Ammon's horn (tissue), 1 donor: ENCODE data around the gene C16orf78.

Source experiments
- DNase-seq: peaks from one replicate; pipeline ENCODE4 v3.0.0-alpha.2; 2016; ENCODE audit warnings: low spot score

Gene C16orf78

DNA sequence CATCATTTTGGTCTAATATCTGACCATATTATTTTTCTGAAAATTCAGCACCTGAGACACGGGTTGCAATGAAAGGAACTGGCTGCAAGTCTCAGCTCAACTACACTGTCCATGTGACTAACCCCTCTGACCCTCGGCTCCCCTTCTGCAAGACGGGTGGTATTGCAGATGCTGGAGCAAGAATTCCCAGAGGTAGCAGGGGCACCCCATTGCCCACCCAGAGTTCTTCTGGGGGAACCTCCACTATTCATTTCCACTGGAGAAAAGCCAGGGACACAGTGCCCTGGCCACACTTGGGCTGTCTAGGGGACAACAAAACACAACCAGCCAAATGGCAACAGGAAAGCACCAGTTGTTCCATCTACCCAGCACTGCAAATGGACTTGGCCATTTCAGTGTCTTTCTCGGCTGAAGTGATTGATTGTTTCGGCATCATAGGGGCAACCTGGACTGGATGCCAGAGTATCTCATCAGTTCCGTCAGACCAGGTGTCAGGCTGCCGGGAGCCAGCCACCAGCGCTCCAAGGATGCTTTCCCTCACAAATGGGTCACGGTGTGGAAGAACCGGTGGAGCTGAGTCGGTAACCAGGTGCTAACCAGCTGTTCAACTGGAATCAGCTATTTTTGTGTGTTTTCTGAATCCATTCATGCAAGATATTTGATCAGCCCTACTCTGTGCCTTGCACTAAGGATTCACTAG, 58.1 kb downstream of the C16orf78 start:
- DNase-seq: no peak

DNA sequence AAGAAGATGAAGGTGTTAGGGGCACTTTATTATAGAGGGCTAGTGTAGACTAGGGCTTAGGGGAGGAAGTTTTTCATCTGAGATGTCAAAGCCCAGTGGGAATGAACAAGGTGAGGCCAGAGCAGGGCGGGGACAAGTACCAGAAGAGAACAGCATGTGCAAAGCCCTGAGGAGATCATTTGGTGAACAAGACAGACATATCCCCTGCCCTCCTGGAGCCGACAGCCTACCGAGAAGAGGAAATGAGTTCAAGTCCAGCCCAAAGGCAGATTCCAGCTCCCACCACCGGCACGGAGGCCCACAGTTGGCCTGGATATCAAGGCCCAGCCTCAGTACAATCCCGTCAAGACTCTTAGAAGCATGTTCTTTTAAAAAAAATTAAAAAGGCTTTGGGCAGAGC, 61.1 kb downstream of the C16orf78 start:
- no peak for DNase-seq

DNA sequence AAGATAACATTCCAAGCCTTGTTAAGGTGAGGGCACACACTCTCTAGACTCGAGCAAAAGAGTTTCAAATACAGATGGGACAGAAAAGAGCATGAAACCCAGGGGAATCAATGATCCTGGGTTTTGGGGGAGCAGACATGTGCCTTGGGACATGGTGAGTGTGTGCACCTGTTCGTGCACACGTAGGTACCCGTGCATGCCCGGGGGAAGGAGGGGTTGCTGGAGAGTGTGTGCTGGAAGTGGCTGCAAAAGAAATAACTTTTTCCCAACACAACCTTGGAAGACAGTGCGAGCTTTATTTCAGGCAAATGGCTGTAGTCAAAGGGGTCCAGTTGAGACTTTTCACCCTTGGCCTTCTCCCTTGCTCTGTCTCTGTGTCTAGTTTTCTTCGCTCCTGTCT, 62.6 kb downstream of the C16orf78 start:
- DNase-seq: no peak

DNA sequence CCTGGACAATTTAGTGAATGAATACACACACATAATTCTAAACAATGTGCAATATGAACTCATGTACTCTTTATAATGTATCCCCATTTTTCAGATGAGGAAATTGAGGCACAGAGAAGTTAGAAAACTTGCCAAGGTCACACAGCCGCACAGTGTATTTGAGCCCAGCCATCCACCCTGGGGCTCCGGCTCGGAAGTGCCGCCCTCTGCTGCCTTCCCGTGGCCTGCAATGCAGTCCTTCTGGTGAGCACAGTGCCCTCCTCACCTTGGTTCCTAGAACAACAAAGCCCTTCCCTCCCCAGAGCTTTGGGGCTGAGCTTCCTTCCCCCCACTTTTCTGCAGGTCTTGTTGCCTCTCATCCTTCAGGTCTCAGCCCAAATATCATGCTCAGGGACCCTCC, 63.7 kb downstream of the C16orf78 start:
- DNase-seq: no peak

DNA sequence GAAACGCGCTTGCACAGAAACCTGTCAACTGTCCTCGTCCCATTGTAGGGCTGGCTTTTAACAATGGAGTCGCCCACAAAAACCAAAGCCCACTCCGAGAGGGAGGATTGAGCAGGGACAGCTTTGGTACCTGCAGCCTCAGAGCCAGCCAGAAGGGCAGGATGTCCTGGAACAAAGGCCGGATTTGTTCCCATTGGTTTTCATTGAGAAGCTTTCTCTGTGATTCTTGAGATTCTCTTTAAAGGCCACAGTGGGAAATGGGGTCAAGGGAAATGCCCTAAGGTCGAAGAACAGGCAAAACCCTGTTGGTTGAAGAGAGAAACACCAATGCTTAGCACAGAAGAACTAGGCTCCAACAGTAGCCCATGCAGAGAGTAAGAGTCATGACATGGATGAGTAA, 65.4 kb downstream of the C16orf78 start:
- no peak for DNase-seq

DNA sequence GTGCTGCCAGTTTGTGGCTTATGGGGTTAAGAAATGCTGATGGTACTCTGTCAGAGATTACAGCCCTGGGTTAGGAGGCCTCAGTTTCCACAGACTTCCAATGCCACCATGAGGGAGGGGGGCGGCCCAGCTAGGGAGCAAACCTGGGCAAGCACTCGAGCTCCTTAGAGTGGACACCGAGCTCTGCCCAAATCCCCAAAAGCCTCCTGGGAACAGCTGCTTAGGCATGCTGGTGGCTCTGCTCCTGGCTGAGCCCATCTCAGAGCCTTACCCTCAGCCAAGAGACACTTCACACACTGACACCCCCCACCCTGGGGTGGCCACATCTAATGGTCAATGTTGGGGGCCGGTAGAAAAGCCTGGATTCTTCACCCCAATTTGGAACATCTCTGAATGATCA, 66.1 kb downstream of the C16orf78 start:
- no peak for DNase-seq

DNA sequence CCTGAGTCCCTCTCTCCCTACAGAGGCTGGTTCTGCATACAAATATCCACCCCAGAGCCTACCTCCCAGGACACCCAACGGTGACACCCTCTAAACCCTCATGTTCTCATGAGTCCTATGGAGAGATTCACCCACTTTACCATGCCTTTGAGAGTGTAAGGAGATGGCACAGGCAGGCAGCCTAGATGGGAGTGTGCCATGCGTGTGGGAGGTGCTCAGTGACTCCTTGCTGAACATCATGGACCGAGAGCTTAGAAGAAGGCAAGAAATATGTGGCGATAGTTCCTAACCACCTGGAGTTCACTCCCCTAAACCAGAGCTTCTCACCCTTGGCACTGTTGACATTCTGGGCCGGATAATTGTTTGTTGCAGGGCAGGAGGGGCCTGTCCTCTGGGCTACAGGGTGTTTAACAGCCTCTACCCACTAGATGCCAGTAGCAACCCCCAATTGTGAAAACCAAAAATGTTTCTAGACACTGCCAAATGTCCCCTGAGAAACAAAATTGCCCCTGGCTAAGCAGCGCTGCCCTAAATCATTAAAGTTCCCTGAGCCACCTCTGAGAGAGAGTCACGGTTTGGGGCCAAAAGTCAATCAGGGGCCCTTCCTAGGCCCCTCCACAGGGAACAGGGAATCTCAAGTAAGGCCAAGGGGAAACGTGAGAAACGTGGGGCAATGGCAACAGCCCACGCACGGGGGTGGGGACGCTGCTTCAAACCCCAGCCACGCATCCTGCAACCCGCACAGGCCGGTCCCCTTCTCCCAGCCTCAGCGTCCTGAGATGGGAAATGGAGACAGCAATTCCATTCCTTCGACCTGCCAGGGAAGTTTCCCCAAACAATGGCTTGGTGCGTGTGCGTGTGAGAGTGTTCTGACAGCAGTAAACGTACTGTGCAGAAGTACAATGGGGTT, 66.8 kb downstream of the C16orf78 start:
- peak; percentile 7 for DNase-seq

DNA sequence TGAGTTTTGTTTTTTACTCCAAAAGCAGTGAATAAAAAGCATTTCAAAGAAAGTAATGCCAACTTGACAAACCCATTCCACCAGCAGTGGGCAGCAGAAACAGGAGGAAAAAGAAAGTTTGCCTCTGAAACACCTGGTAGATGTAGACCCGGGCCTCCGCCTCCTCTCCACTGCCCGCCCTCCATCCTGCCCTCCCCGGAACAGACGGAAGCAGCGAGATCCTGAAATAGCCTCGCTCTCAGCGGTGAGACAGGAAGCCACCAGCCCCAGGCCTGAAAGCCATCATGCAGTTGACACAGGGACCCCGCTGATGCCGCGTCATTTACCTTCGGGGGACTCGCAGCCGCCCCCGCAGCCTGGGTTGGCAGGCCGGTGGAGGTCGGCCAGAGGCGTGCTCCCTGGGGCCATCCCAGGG, 67.8 kb downstream of the C16orf78 start:
- DNase-seq: peak; percentile 10

DNA sequence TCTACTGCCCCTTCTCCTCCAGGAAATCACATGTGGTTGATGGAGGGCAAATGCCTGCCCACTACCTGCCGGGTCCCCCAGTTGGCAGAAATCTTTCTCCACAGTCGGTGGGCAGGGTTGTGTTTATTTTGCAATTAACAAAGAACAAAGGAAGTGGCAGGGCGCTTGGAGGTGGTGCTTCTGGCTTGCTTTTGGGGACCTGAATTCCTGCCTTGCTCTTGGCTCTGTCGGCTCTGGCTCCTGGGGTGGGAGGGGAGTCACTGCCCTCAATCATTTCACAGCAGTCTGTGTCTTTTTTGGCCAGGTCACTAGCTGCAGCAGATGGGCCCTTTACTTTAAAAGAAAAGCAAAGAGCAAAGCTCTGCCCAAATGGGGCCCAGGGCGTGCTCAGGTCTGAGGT, 69.2 kb downstream of the C16orf78 start:
- DNase-seq: no peak

DNA sequence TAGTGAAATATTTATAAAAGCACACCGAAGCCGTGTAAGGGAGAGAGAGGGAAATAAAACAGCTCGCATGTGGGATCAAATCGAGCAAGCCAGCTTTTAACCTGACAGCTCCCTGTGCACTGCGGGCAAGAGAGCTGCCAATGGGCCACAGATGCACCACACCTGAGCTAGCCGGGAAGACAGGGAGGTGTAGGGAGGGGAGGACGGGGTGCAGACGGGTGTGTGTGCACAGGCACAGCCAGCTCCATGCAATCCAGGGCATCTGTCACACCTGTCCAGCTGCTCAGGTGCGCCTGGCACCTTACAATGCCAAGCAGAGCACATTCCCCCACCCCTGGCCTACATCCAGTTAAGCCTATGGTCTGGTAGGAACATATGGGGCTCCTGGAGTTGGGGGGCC, 70.0 kb downstream of the C16orf78 start:
- DNase-seq: no peak

DNA sequence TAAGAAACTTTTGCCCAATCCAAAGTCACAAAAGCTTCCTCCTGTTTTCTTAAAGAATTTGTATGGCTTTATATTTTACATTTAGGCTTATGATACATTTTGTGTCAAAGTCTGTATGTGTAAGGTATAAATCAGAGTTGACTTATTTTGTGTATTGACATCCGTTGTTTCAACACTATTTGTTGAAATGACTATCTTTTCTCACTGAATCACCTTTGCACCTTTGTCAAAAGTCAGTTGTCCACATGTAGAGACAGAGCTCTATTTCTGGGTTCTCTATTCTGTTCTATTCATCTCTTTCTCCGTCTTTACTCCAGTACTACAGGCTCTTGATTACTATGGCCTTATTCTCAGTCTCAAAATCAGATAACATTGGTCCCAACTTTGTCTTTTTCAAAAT, 73.2 kb downstream of the C16orf78 start:
- DNase-seq: no peak
